NCI-H2107 treated with DMSO at 0.1 percent for 48 hours (cell line): ENCODE results near the gene MYZAP.

ENCODE experiments used
- DNase-seq: peaks from one replicate; lab custom pipeline; 2025; ENCODE audit not compliant: unreplicated experiment; lab: John Stamatoyannopoulos, UW

Gene MYZAP

GRCh38 chr15:57619746-57620145, 28.0 kb downstream of the MYZAP start:
- DNase-seq = no peak

DNA sequence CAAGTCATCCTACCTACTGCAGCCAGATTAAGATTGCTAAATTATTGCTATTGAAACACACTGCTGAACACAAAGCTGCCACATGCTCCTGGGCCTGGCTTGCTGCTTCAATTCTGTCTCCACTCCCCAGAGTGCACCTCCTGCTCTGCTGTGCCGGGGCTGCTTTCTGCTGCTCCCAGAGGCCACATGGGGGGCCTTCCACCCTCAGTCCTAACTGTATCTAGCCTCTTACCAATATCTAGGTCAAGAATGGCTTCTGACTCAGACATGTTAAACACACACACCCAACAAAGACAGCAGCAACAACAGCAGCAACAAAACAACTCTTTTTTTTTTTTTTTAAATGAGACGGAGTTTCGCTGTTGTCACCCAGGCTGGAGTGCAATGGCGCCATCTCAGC, 33.0 kb downstream of the MYZAP start:
- no peak for DNase-seq

- no peak for DNase-seq
These were observed 34.2 kb downstream of the MYZAP start for GRCh38 chr15:57625703-57626448.

DNA sequence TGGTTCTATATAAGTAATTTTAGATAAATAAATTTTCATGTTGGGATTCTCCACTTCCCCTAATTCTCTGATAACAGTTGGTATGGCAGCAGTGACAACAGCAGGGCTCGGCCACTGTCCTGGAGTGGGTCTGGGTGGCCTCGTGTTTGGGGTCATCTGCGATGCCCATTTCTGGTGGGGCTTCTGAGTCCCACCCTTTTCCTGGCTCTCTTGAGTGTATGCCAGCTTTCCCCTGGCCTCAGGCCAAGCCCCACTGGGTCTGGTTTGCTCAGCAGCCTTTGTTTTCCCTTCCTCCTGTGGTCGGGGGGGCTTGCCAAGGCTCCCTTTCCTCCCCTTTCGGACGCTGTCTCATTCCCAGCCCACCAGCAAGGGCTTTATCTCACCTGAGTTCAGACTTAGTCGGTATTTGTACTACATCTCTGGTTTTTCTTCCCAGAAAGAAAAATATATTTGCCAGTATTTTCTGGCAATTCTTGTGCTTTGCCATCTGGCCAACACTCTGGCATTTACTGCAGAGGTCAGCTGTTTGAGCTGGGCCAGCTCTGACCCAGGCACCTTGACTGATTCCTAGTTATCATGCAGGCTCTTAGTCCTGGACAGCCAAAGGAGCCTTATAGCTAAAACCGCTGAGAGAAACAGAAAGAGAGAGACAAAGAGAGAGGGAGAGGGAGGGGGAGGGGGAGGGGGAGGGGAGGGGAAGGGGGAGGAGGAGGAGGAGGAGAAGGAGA, 35.2 kb downstream of the MYZAP start:
- no peak for DNase-seq

GRCh38 chr15:57631386-57632110, 39.8 kb downstream of the MYZAP start:
- no peak for DNase-seq

DNA sequence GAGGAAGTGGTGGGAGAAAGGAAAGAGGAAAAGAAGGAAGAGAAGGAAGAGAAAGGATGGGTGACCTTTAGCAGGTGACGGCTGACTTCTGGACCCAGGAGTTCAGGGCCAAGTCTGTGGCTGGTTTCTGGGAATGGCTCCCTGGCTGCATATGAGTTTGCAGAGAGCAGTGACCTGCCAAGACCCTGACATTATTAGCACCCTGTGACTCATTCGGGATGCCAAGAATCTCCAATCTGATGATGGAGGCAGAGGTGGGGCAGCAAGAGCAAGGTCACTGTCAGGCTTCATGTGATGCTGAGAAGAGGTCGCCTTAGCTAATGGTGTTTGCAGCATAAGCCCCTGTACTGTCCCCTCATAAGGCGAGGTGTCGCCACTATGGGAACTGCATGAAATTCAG, 42.6 kb downstream of the MYZAP start:
- DNase-seq = no peak

DNA sequence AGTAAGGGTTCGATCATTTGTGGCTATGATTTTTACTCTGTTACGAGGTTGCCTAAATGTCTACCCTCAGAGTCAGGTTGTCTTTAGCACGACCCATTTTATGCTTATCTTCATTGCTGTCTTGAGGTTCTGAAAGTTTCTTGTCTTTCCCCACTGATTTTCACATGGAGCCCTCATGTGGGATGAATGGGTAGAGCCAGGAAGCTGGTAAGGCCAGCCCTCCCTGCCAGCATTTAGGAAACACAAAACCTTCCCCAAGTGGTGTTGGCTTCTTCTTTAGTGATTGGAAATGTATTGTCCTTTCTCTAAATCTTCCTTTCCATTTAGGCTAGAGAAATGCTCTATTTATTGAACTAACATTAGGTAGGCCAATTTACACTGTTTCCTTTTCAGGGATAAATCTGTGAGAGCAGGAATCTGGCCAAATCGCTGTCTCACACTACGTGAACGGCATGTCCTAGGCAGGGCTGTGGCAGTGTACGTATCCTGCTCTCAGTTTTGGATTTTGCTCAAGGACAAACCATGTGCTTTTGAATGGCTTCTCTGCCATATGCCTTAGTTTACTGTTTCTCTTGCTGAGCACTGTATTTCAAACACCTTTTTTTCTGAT, 43.7 kb downstream of the MYZAP start:
- DNase-seq = no peak

- DNase-seq = no peak
These were observed 46.1 kb downstream of the MYZAP start for GRCh38 chr15:57637846-57638245.

- DNase-seq = no peak
These were observed 47.6 kb downstream of the MYZAP start for GRCh38 chr15:57639306-57639705.

- DNase-seq = no peak
These were observed 49.4 kb downstream of the MYZAP start for GRCh38 chr15:57640930-57641682.

DNA sequence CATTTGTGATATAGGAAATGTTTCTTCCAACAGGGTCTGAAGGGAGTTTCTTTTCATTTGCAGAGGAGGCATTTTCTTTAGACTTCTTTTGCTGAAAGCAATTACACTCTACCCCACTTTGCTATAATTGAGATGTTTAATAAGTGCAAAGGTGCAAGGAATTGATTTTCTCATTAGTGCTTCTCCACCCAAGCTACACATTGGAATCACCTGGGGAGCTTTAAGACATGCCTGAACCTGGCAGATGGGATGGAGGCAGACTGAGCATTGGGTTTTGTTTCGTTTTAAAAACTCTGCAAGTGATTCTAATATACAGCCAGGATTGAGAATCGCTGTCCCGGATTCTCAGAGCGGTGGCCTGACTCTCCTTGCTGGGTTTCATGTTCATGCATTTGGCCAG, 52.1 kb downstream of the MYZAP start:
- DNase-seq = no peak

DNA sequence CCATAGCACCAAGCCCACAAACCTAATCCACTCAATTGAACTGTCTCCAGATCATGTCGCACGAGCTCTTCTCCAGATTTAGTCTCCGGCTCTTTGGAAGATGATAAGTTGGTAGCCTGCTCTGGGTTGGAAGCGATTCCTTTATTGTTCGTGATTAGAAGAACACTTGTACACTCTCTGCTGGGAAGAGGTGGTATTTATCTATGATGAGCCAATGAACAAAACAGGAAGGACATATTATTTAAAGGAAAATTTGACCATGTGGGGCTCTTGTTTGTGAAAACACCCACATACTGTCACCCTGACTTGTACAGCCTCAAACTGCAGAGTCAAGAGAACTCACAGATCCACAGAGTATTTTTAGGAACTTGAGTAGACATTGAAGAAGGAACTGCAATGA, 54.4 kb downstream of the MYZAP start:
- DNase-seq = no peak

DNA sequence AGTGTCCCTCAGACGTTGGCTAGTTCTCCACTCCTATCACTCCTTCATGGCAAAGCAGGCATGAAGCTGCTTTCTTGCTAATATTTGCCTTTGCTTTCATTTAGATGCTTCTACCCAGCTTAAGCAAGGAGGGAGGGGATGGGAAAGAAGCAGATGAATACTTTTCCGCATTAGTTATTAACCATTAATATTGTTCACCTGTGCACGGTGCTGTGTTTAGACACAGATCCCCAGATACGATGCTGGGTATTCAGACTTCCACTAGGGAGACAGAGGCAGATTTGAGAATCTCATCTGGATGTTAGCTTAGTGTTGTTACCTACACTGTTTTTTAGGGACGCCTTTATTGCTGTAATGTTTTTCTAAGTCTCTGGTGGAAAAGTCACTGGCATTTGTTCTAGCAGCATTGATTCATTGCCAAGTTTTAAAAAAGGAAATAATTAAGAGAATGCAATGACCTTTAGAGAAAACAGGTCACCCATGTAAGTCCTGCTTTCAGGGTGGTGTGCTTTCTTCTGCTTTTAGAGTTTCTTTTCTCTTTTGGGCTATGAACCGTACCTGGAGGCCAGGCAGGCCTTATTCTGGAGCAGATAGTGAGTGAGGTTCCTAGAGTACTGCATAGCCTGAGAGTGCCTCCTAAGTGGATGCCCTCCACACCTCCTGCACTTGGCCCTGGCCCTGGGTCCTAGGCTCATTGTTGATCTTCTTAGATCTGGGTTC, 55.5 kb downstream of the MYZAP start:
- no peak for DNase-seq

DNA sequence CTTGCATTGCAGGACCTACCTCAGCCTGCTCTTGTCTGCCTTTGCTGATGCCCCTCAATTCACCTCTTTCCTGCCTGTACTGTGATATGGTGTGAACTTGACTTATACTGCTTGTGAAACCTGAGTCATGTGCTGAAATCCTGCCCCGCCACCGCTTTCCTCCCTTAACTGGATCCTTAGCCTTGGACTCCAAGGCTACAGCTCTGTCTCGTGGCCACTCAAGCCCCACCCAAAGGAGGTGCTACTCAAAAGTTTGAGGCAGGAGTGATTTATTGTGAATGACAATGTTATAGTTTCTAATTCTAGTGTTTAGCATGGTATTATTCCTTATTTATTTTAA, 56.1 kb downstream of the MYZAP start:
- DNase-seq = no peak

- no peak for DNase-seq
These were observed 57.4 kb downstream of the MYZAP start for GRCh38 chr15:57649138-57649537.

GRCh38 chr15:57651445-57651844, 59.7 kb downstream of the MYZAP start:
- no peak for DNase-seq

DNA sequence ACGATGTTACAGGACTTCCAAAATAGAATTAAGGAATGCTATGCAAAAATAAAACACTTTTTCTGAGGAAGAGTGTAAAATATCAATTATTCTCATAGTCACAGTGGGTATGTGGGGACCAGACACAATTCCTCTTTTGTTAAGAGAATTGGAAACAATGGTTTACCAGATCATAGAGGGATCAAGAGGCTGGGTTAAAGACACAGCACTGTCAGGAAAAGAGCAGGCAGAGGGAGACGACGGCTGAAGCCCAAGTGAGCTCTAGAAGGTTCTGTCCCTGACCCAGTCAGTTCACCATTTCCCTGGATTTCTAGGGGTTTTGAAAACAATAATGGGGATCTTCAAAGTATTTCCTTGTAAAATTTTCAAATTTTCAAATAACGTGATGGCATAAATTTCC, 60.8 kb downstream of the MYZAP start:
- DNase-seq = no peak

DNA sequence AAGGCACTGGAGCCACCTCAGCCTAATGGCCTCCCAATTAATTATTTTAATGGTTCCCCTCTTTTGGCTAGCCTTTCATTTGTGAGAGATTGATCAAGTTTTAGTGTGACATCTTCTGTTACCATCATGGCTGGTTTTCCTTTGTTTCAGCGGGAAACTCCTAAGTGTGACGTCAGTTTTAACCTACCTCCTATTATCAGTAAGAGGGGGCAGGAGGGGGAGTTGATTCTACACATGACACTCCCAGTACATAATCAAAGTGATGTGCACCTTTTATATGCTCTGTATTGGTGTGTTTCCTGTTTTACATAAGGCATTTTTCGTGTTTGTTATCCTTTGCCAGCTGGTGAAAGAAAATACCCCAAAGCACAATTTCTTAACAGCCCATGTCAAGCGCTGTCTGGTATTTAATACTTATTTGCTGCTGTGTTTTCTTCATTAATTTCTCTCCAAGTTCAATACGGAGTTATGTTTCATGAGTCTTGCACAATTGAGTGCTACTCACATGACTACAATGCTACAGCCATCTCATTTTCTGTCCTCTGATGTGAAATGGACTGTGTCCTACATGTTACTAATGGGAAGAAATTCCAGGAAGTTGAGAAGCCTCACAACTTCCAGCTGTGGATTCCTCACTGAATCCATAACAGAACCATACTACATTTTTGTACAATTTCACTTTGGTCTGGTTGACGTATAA, 62.6 kb downstream of the MYZAP start:
- DNase-seq = peak; percentile 51

DNA sequence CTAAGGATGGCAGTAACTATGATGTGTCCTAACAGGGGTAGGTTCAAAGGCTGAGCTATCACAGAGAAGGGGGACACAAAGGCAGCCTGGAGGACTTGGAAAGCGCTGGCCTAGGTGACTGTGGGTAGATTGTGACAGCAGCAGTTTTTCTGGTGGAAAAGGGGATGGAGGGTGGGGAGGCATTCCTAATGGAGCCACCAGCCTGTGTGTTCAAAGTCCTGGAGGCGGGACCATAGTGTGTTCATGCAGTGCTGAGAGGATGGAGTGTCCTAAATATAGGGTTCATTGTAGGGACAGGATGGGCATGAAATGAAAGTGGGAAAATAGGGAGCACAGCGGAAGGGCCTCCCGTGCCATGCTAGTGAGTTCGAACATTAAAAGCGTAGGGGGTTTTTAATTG, 63.3 kb downstream of the MYZAP start:
- DNase-seq = no peak

DNA sequence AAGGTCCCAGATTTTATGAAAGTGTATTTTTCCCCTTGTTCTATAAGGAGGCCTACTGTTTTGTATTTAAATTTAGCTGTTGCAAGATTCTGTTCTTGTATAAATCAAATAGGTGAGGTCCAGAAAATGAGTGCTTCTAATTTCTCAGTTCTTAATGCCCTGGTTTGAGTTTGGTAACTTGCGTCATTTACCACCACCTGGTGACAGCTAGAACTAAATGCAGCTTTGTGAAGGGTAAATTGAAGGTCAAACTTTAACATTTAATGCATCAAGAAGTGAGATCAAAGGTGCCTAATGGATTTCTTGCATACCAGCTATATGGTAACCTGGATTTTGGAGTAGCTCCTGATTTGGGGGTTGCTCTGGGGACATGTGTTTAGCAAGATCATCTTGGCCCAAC, 64.1 kb downstream of the MYZAP start:
- DNase-seq = no peak
